Mucosa of descending colon (tissue), 3 donors: ENCODE data around the gene PAPSS2. TPM values are rescaled to one million over a fixed set of nuclear protein-coding genes. Genes with fewer than 3 reads are reported as not detected.
A peak's percentile ranks its signal among the peaks of the same experiment; 100 is the strongest.

Experiments used
- ATAC-seq: fragments of 200-7000 bp; cut with Tn5 transposase; one replicate; pipeline ENCODE4 v1.9.1; 2020; ENCODE audit warnings: mild to moderate bottlenecking, moderate library complexity
- DNase-seq, 3 donors: peaks; one replicate each; pipeline ENCODE4 v3.0.0-alpha.2; 2020
- H3K36me3 ChIP-seq: fragments of 200-600 bp; one replicate; pipeline ENCODE4 v1.8.0; 2021; ENCODE audit warnings: low read depth, mild to moderate bottlenecking
- H3K4me1 ChIP-seq: fragments of 200-600 bp; one replicate; pipeline ENCODE4 v1.8.0; 2021; ENCODE audit warnings: low read depth, mild to moderate bottlenecking
- H3K4me3 ChIP-seq: fragments of 200-600 bp; one replicate; pipeline ENCODE4 v1.8.0; 2021; ENCODE audit warnings: mild to moderate bottlenecking
- H3K9me3 ChIP-seq: fragments of 200-600 bp; one replicate; pipeline ENCODE4 v1.8.0; 2021; ENCODE audit warnings: mild to moderate bottlenecking
- intact Hi-C, 2 donors: fragments of 100-400 bp; cut with DNase I in 1 of 2; cut with micrococcal nuclease in 1 of 2; formaldehyde crosslinking; loops; one replicate each; pipeline versions ENCODE4 v1.11.0 to v1.11.1; 2022; cut with DNase I, micrococcal nuclease
- total RNA-seq, 3 donors: library from RNA; stranded (reverse); fragmentation: NEBNext Ultra II Directional in 2 of 3; extraction: Animal tissue kit (Norgen Biotek cat#: 25700) in 2 of 3; gene quantifications; one replicate each; pipeline versions ENCODE4 v1.2.1 to v1.2.4, GENCODE V29; 2021 to 2023
- TF ChIP-seq, protein P1 (sequence below): fragments of 200-600 bp; IDR thresholded peaks from one replicate; pipeline ENCODE4 v1.8.0; 2022; ENCODE audit warnings: antibody characterized with exemption, mild to moderate bottlenecking
- donor health status: DM: no; HTN: no; CAD: no; lungs with moderate emphysema.
- donor health status: DM: no; HTN: no; CAD: no.
- donor health status: DM: no; HTN: yes; CAD: no.

PAPSS2 gene
- total RNA-seq, 3 donors from 2014 or later: 123 to 399 (median 147) TPM

DNA sequence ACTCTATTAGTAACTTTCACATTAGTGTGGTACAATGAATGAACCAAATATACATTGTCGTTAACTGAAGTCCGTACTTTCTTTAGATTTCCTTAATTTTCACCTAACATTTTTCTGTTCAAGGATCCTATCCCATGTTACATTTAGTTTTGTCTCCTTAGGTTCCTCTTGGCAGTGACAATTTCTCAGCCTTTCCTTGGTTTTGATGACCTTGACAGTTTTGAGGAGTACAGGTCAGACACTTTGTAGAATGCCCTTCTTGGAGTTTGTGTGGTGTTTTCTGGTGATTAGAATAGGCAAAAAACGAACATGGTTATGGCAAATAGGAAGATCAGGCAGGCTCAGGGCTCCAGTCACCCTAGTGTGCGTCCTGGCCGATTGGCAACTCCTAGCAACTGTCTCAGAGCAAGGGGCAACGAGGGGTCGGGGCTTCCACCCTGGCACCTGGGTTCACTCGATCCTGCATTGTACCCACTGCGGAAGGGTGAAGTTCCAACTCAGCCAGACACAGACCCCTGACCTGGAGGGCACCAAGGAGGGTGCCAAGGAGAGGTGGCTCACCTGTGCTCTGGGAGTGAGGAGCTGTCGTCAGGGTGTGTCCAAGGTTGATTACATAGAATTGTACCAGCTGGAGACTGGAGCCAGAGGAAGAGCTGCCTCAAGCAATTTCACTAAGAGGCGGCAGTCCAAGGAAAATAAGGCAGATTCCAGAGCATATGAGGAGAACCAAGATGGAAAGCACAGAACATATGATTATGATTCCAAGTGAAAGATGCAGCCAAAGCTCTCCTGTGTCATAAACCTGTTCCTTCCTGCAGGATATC, 37.5 kb downstream of the PAPSS2 start:
- ATAC-seq: peak; percentile 50
- intact Hi-C loops: no loop called here
- Histone ChIP-seq H3K4me1 (peaks cover 29% of the 10 kb centered on the region), H3K36me3 (no peaks in the 10 kb centered on the region), H3K9me3 (no peaks in the 10 kb centered on the region), H3K4me3 (no peak overlapping the region)
- TF ChIP-seq, protein P1, sequence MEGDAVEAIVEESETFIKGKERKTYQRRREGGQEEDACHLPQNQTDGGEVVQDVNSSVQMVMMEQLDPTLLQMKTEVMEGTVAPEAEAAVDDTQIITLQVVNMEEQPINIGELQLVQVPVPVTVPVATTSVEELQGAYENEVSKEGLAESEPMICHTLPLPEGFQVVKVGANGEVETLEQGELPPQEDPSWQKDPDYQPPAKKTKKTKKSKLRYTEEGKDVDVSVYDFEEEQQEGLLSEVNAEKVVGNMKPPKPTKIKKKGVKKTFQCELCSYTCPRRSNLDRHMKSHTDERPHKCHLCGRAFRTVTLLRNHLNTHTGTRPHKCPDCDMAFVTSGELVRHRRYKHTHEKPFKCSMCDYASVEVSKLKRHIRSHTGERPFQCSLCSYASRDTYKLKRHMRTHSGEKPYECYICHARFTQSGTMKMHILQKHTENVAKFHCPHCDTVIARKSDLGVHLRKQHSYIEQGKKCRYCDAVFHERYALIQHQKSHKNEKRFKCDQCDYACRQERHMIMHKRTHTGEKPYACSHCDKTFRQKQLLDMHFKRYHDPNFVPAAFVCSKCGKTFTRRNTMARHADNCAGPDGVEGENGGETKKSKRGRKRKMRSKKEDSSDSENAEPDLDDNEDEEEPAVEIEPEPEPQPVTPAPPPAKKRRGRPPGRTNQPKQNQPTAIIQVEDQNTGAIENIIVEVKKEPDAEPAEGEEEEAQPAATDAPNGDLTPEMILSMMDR: no peak
- DNase-seq: peak in 2 of 3 donors; percentile 50 to 53

DNA sequence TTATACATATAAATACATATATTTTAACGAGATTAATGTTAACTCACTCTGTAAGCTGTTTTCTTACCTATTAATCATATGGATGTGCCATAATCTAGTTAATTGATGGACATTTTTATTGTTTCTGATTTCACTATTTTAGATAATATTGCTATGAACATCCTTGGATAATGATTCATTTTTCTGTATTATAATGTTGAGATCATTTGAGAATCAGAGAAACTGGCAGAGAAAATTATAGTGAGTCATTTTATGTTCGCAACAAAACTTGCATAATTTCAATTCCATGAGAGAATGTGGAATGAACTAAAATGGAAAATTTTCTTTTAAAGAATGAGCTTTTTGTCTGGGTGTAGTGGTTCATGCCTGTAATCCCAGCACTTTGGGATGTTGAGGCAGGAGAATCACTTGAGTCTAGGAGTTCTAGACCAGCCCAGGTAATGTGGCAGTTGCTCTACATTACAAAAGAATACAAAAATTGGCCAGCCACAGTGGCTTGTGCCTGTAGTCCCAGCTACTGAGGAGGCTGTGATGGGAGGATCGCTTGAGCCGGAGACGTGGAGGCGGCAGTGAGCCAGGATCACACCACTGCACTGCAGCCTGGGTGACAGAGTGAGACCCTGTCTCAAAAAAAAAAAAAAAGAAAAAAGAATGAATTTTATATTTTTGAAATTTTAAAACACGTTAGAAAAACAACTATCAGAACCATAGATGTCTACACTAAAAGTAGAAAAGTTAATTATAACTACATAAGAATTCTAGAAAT, 40.5 kb downstream of the PAPSS2 start:
- intact Hi-C loops: no loop called here
- TF ChIP-seq, protein P1: no peak

DNA sequence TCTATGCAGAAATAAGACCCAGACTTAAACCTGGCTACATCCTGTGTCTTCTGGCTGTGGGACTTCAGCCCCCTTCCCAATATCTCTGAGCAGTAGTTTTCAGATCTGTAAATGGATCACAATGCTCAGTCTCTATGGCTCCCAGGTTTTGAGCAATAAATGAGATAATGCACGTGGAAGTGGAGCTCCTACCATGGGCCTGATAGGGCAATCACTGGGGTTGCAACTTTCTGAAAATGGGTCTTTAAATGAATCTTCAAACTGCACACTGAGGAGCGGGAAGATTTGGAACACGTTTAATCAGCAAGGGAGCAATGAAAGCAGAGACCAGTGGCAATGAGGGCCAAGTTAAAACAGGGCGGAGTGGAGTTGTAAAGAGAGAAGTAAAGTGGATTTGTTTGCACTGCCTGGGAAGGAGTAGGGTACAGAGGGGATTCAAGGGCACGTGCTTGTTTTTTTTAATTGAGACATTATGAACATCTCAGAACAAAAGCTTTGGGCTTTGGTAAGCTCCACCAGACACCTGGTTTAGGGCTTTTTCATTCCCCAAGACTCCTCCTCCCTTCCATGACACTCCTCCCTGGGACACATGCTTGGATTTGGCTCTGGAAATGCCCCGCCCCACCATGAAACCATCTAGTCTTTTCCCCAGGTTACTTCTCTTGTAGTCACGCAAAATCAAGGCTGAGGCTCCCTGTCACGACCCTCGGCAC, 42.7 kb downstream of the PAPSS2 start:
- Histone ChIP-seq H3K9me3 (no peaks in the 10 kb centered on the region), H3K4me3 (no peak overlapping the region), H3K36me3 (no peaks in the 10 kb centered on the region), H3K4me1 (peaks cover 18% of the 10 kb centered on the region)
- peak in 2 of 3 donors; percentile 23 to 46 for DNase-seq
- TF ChIP-seq, protein P1: no peak
- peak; percentile 62 for ATAC-seq
- intact Hi-C loops: no loop called here

More for the DNA sequence above, 40.5 kb downstream of the PAPSS2 start:
- Histone ChIP-seq H3K9me3 (no peaks in the 10 kb centered on the region), H3K4me1 (peaks cover 30% of the 10 kb centered on the region), H3K36me3 (no peaks in the 10 kb centered on the region), H3K4me3 (no peak overlapping the region)
- ATAC-seq (no peak), DNase-seq (no peak)

DNA sequence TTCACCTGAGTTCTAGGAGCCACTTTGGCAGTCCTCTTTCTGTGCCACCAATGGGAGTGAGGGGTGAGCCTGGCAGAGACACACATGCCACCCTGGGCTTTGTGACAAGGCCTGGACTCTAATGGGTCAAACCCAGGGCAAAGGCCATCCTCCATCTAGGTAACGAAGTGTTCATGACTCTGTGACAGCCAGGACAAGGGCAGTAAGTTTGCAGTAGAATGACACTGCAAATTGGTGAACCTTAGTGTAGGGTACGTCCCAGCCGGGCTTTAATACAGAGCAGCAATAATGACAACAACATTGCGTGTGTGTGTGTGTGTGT, 43.3 kb downstream of the PAPSS2 start:
- no peak overlapping the region for H3K4me3 ChIP-seq
- TF ChIP-seq, protein P1: no peak
- peak in 1 of 3 donors; percentile 22 for DNase-seq
- intact Hi-C loops: no loop called here
- H3K36me3 ChIP-seq: no peaks in the 10 kb centered on the region
- no peaks in the 10 kb centered on the region for H3K9me3 ChIP-seq
- peaks cover 13% of the 10 kb centered on the region for H3K4me1 ChIP-seq
- ATAC-seq: peak; percentile 68

DNA sequence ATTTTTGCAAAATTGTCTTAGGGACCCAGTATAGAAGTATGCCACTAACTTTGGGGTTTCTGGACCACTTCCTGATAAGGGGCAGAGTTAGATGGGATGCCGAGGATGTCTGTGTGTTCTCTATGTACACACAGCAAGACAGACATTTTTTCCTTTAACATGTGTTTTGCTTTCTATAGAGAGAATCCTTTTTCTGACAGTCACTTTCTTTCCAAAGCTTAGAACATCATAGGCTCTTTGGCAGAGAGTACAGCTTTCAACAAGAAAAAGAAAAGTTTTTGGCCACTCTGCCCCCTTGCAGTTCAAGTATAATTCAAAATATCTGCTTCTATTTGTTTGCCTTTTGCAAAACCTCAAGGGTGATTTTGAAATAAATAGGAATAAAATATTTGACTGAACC, 44.1 kb downstream of the PAPSS2 start:
- Histone ChIP-seq H3K4me1 (peaks cover 12% of the 10 kb centered on the region), H3K36me3 (no peaks in the 10 kb centered on the region), H3K4me3 (no peak overlapping the region), H3K9me3 (no peaks in the 10 kb centered on the region)
- intact Hi-C loops: no loop called here
- DNase-seq: no peak
- TF ChIP-seq, protein P1: no peak
- ATAC-seq: no peak
